Measurements from ENCODE around the gene PIK3CB.
"Not testable (repeated sequence)": the region's sequence is repeated elsewhere in the genome, so short reads cannot be mapped to it uniquely, and the experiment has no call there.

Gene PIK3CB

GRCh38 chr3:138850151-138850550 is 15.4 kb upstream of the PIK3CB start:
- H3K36me3 ChIP-seq = no peaks in the 10 kb centered on the region
- H3K27me3 ChIP-seq (ENCODE audit: insufficient read depth, low read depth, severe bottlenecking) = no peaks in the 10 kb centered on the region
- no peak overlapping the region for H3K27ac ChIP-seq
- TF ChIP-seq CTCF (IDR thresholded peaks at IDR 0.05; ENCODE audit: low read depth, low read length) = no peak
- H3K9me3 ChIP-seq (ENCODE audit: severe bottlenecking) = no peaks in the 10 kb centered on the region
- no peak overlapping the region for H3K4me3 ChIP-seq (ENCODE audit: low read depth, low read length)
- no peak for DNase-seq

DNA sequence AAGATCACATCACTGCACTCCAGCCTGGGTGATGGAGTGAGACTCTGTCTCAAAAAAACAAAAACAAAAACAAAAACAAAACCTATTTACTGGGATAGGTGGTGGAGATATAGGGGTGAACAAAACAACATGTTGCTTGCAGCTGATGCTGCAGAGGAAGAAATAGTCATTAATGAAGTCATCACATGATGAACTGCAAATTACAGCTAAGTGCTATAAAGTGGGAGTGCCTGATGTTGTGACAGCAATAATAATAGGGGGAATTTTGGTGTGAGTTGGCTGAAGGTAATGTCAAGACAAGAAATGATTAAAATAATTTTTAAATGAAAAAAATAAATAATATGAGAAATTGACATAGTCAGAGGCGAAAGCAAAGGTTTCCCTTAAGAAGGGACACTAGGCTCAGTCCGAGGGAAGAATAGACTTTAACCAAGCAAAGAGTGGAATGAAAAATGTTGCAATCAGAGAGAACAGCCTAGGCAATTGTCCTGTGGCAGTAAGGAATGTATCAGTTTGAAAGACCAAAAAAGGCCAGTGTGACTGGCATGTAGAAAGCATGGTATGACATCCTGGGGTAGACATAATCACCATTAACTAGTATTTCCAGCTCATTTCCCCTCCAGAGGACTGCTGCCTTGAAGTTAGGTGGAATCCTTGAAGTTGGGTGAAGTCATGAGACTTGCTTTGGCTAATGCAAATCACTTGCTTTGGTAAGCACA is 14.7 kb upstream of the PIK3CB start:
- no peak for TF ChIP-seq CTCF (IDR thresholded peaks at IDR 0.05; ENCODE audit: low read depth, low read length)
- H3K27ac ChIP-seq = no peak overlapping the region
- no peaks in the 10 kb centered on the region for H3K9me3 ChIP-seq (ENCODE audit: severe bottlenecking)
- H3K36me3 ChIP-seq = no peaks in the 10 kb centered on the region
- H3K27me3 ChIP-seq (ENCODE audit: insufficient read depth, low read depth, severe bottlenecking) = no peaks in the 10 kb centered on the region
- H3K4me3 ChIP-seq (ENCODE audit: low read depth, low read length) = no peak overlapping the region
- DNase-seq = no peak

GRCh38 chr3:138848696-138849095 is 14.0 kb upstream of the PIK3CB start:
- TF ChIP-seq CTCF (IDR thresholded peaks at IDR 0.05; ENCODE audit: low read depth, low read length) = no peak
- no peaks in the 10 kb centered on the region for H3K27me3 ChIP-seq (ENCODE audit: insufficient read depth, low read depth, severe bottlenecking)
- no peak overlapping the region for H3K27ac ChIP-seq
- no peaks in the 10 kb centered on the region for H3K36me3 ChIP-seq
- no peak for DNase-seq
- no peak overlapping the region for H3K4me3 ChIP-seq (ENCODE audit: low read depth, low read length)
- no peaks in the 10 kb centered on the region for H3K9me3 ChIP-seq (ENCODE audit: severe bottlenecking)

DNA sequence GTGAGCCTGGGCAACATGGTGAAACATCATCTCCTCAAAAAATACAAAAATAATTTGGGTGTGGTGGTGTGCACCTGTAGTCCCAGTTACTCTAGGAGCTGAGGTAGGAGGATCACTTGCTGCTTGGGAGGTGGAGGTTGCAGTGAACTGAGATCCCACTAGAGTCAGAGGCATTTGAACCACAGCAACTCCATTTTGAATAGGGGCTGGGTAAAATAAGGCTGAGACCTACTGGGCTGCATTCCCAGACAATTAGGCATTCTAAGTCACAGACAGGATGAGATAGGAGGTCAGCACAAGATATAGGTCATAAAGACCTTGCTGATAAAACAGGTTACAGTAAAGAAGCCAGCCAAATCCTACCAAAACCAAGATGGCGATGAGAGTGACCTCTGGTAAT is 12.1 kb upstream of the PIK3CB start:
- H3K27ac ChIP-seq; H3K36me3 ChIP-seq; DNase-seq; H3K4me3 ChIP-seq (ENCODE audit: low read depth, low read length); H3K9me3 ChIP-seq (ENCODE audit: severe bottlenecking); H3K27me3 ChIP-seq (ENCODE audit: insufficient read depth, low read depth, severe bottlenecking): not testable (repeated sequence)

- no peak overlapping the region for H3K27ac ChIP-seq
- no peaks in the 10 kb centered on the region for H3K36me3 ChIP-seq
- no peaks in the 10 kb centered on the region for H3K9me3 ChIP-seq (ENCODE audit: severe bottlenecking)
- no peak for TF ChIP-seq CTCF (IDR thresholded peaks at IDR 0.05; ENCODE audit: low read depth, low read length)
- no peaks in the 10 kb centered on the region for H3K27me3 ChIP-seq (ENCODE audit: insufficient read depth, low read depth, severe bottlenecking)
- DNase-seq = no peak
- H3K4me3 ChIP-seq (ENCODE audit: low read depth, low read length) = no peak overlapping the region
These were observed 11.6 kb upstream of the PIK3CB start for GRCh38 chr3:138846262-138846791.

DNA sequence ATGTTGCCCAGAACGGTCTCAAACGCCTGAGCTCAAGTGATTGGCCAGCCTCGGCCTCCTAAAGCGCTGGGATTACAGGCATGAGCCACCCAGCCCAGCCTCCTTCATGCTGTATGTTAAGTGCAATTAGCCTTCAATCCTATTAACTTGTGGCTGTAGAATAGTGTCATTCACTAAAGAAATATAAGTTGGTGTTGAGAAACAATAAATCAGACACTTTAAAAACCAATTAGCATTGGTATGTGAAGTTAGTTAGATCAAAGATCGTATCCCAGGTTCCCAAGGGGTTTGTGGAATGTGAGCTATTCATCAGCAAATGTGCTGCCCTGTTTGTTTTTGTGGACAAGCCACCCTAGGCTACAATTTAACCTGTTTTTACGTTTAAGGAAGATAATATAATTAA is 11.0 kb upstream of the PIK3CB start:
- Histone ChIP-seq H3K27me3 (ENCODE audit: insufficient read depth, low read depth, severe bottlenecking) (no peaks in the 10 kb centered on the region), H3K36me3 (no peaks in the 10 kb centered on the region), H3K27ac (no peak overlapping the region), H3K9me3 (ENCODE audit: severe bottlenecking) (no peaks in the 10 kb centered on the region), H3K4me3 (ENCODE audit: low read depth, low read length) (no peak overlapping the region)
- no peak for DNase-seq
- TF ChIP-seq CTCF (IDR thresholded peaks at IDR 0.05; ENCODE audit: low read depth, low read length) = no peak

Data from WERI-Rb-1 (cell line).